Measurements from ENCODE around the gene UNC5CL. TPM values are rescaled to one million over a fixed set of nuclear protein-coding genes. Genes with fewer than 3 reads are reported as not detected.

Gene UNC5CL
- total and polyA plus RNA-seq, 9 of the 15 experiments (the other 6 are each of a cell fraction or from before 2014, with no cell fraction given): 0.07 to 1.8 (median 0.62) TPM; not detected in 1

GRCh38 chr6:41027799-41028560 lies 11.0 kb downstream of the UNC5CL start (continued):
- TF ChIP-seq, protein P1, sequence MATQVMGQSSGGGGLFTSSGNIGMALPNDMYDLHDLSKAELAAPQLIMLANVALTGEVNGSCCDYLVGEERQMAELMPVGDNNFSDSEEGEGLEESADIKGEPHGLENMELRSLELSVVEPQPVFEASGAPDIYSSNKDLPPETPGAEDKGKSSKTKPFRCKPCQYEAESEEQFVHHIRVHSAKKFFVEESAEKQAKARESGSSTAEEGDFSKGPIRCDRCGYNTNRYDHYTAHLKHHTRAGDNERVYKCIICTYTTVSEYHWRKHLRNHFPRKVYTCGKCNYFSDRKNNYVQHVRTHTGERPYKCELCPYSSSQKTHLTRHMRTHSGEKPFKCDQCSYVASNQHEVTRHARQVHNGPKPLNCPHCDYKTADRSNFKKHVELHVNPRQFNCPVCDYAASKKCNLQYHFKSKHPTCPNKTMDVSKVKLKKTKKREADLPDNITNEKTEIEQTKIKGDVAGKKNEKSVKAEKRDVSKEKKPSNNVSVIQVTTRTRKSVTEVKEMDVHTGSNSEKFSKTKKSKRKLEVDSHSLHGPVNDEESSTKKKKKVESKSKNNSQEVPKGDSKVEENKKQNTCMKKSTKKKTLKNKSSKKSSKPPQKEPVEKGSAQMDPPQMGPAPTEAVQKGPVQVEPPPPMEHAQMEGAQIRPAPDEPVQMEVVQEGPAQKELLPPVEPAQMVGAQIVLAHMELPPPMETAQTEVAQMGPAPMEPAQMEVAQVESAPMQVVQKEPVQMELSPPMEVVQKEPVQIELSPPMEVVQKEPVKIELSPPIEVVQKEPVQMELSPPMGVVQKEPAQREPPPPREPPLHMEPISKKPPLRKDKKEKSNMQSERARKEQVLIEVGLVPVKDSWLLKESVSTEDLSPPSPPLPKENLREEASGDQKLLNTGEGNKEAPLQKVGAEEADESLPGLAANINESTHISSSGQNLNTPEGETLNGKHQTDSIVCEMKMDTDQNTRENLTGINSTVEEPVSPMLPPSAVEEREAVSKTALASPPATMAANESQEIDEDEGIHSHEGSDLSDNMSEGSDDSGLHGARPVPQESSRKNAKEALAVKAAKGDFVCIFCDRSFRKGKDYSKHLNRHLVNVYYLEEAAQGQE (IDR thresholded peaks at IDR 0.05; ENCODE audit: borderline replicate concordance): peak; percentile 82
- TF ChIP-seq, protein P1 (CRISPR knock-in tag; IDR thresholded peaks at IDR 0.05; ENCODE audit: low read depth): no peak
- TF ChIP-seq EHMT2 (IDR thresholded peaks at IDR 0.05) (peak; percentile 46; the same call in 1 of the 2 replicates), SIN3B (IDR thresholded peaks at IDR 0.05; ENCODE audit: low read depth) (peak; percentile 40; the same call in 1 of the 2 replicates), MTA3 (IDR thresholded peaks at IDR 0.05; ENCODE audit: borderline replicate concordance) (peak; percentile 72; the same call in 1 of the 2 replicates), NR3C1 (CRISPR knock-in tag; IDR thresholded peaks at IDR 0.05) (0 out of 2 replicates have a peak, but pooled peaks have one; percentile 31), HSF4 (CRISPR knock-in tag; IDR thresholded peaks at IDR 0.05; ENCODE audit: borderline replicate concordance) (no peak), IFI16 (CRISPR knock-in tag; IDR thresholded peaks at IDR 0.05) (no peak), HDAC6 (IDR thresholded peaks at IDR 0.05; ENCODE audit: low read depth, low read length) (no peak), GABPB2 (CRISPR knock-in tag; conservative IDR thresholded peaks at IDR 0.05) (no peak), KDM1A (IDR thresholded peaks at IDR 0.05) (no peak), GABPB1 (CRISPR knock-in tag; IDR thresholded peaks at IDR 0.05) (peak; percentile 82), SMC3 (conservative IDR thresholded peaks at IDR 0.05; ENCODE audit: insufficient read depth, low read depth, low read length) (peak; percentile 91), RB1 (IDR thresholded peaks at IDR 0.05; ENCODE audit: low read depth) (peak; percentile 97), UBTF (IDR thresholded peaks at IDR 0.05; ENCODE audit: borderline replicate concordance in 1 of 2, low read depth in 2 of 2, low read length in 2 of 2) (peak in 1 of 2 experiments; percentile 30; a peak in 1 of 4 replicates)
- TF ChIP-seq, protein P2, sequence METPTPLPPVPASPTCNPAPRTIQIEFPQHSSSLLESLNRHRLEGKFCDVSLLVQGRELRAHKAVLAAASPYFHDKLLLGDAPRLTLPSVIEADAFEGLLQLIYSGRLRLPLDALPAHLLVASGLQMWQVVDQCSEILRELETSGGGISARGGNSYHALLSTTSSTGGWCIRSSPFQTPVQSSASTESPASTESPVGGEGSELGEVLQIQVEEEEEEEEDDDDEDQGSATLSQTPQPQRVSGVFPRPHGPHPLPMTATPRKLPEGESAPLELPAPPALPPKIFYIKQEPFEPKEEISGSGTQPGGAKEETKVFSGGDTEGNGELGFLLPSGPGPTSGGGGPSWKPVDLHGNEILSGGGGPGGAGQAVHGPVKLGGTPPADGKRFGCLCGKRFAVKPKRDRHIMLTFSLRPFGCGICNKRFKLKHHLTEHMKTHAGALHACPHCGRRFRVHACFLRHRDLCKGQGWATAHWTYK (CRISPR knock-in tag; IDR thresholded peaks at IDR 0.05): 0 out of 2 replicates have a peak, but pooled peaks have one; percentile 60

Measured in K562 (cell line).